Suprapubic skin (tissue), 3 donors: ENCODE data around the gene ZNF268.

Experiments
- CTCF ChIP-seq, 2 donors: fragments of 200-600 bp in 1 of 2; fragments of 450-650 bp in 1 of 2; sonication (generic) in 1 of 2; IDR thresholded peaks; one replicate each; pipeline ENCODE4 v1.5.1; 2016 to 2019; ENCODE audit warnings: antibody characterized with exemption in 2 of 2, mild to moderate bottlenecking in 1 of 2, moderate library complexity in 1 of 2
- POLR2A ChIP-seq, 2 donors: fragments of 450-650 bp; IDR thresholded peaks; one replicate each; pipeline ENCODE4 v1.6.1; 2017; ENCODE audit warnings: antibody characterized with exemption in 2 of 2, mild to moderate bottlenecking in 2 of 2, moderate library complexity in 2 of 2

GRCh38 chr12:133180669-133181068 is 626 bp upstream of the ZNF268 start:
- TF ChIP-seq CTCF (IDR thresholded peaks at IDR 0.05), result no peak
- TF ChIP-seq POLR2A (IDR thresholded peaks at IDR 0.05), result no peak
